Panc1 (cell line): ENCODE measurements around the gene FYB2.

Experiments
- POLR2AphosphoS5 ChIP-seq: IDR thresholded peaks from 2 replicates; pipeline ENCODE4 v1.6.1; 2012; ENCODE audit warnings: mild to moderate bottlenecking, low read depth, low read length, moderate library complexity
- TF ChIP-seq, protein P1 (sequence below): fragments of 450-650 bp; IDR thresholded peaks from 2 replicates; pipeline ENCODE4 v1.5.1; 2017; ENCODE audit warnings: mild to moderate bottlenecking
- TF ChIP-seq, protein P2 (sequence below), 2 experiments: IDR thresholded peaks; 2 replicates each; pipeline ENCODE4 v1.6.1; 2011 to 2012; ENCODE audit warnings: low read depth in 2 of 2, control low read depth in 1 of 2, low read length in 1 of 2, mild to moderate bottlenecking in 1 of 2, moderate library complexity in 1 of 2; ENCODE audit not compliant: insufficient read depth in 1 of 2

DNA sequence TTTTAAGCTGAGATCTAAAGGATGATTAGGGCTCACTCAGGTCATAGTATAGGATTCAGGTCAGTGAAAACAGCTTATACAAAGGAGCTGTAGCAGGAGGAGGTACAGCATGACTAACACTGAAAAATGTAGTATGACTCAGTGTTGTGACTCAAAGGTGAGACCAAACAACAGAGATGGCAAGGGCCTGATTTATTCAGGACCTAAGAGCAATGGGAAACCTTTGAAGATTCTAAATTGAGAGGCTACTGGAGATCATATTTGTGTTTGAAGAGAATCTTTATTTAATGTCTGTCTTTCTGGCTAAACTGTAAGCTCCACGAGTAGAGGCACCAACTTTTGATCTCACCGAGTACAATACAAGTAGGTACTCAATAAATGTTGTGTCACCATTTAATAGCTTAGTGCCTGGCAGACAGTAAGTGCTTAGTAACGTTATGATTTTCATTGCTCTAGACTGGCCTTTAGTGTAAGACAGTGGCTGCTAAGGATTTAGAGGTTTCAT lies 130.6 kb downstream of the FYB2 start:
- TF ChIP-seq, protein P1, sequence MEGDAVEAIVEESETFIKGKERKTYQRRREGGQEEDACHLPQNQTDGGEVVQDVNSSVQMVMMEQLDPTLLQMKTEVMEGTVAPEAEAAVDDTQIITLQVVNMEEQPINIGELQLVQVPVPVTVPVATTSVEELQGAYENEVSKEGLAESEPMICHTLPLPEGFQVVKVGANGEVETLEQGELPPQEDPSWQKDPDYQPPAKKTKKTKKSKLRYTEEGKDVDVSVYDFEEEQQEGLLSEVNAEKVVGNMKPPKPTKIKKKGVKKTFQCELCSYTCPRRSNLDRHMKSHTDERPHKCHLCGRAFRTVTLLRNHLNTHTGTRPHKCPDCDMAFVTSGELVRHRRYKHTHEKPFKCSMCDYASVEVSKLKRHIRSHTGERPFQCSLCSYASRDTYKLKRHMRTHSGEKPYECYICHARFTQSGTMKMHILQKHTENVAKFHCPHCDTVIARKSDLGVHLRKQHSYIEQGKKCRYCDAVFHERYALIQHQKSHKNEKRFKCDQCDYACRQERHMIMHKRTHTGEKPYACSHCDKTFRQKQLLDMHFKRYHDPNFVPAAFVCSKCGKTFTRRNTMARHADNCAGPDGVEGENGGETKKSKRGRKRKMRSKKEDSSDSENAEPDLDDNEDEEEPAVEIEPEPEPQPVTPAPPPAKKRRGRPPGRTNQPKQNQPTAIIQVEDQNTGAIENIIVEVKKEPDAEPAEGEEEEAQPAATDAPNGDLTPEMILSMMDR = no peak
- TF ChIP-seq, protein P2, sequence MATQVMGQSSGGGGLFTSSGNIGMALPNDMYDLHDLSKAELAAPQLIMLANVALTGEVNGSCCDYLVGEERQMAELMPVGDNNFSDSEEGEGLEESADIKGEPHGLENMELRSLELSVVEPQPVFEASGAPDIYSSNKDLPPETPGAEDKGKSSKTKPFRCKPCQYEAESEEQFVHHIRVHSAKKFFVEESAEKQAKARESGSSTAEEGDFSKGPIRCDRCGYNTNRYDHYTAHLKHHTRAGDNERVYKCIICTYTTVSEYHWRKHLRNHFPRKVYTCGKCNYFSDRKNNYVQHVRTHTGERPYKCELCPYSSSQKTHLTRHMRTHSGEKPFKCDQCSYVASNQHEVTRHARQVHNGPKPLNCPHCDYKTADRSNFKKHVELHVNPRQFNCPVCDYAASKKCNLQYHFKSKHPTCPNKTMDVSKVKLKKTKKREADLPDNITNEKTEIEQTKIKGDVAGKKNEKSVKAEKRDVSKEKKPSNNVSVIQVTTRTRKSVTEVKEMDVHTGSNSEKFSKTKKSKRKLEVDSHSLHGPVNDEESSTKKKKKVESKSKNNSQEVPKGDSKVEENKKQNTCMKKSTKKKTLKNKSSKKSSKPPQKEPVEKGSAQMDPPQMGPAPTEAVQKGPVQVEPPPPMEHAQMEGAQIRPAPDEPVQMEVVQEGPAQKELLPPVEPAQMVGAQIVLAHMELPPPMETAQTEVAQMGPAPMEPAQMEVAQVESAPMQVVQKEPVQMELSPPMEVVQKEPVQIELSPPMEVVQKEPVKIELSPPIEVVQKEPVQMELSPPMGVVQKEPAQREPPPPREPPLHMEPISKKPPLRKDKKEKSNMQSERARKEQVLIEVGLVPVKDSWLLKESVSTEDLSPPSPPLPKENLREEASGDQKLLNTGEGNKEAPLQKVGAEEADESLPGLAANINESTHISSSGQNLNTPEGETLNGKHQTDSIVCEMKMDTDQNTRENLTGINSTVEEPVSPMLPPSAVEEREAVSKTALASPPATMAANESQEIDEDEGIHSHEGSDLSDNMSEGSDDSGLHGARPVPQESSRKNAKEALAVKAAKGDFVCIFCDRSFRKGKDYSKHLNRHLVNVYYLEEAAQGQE (IDR thresholded peaks at IDR 0.05; ENCODE audit: insufficient read depth in 1 of 2, low read depth in 2 of 2, low read length in 1 of 2) = no peak
- TF ChIP-seq POLR2AphosphoS5 = peak; percentile 72
